ENCODE results near the gene ZNF304. TPM values are rescaled to one million over a fixed set of nuclear protein-coding genes. Genes with fewer than 3 reads are reported as not detected.

Gene ZNF304
- total RNA-seq = 5.7 and 7.4 TPM in 2 replicates

DNA sequence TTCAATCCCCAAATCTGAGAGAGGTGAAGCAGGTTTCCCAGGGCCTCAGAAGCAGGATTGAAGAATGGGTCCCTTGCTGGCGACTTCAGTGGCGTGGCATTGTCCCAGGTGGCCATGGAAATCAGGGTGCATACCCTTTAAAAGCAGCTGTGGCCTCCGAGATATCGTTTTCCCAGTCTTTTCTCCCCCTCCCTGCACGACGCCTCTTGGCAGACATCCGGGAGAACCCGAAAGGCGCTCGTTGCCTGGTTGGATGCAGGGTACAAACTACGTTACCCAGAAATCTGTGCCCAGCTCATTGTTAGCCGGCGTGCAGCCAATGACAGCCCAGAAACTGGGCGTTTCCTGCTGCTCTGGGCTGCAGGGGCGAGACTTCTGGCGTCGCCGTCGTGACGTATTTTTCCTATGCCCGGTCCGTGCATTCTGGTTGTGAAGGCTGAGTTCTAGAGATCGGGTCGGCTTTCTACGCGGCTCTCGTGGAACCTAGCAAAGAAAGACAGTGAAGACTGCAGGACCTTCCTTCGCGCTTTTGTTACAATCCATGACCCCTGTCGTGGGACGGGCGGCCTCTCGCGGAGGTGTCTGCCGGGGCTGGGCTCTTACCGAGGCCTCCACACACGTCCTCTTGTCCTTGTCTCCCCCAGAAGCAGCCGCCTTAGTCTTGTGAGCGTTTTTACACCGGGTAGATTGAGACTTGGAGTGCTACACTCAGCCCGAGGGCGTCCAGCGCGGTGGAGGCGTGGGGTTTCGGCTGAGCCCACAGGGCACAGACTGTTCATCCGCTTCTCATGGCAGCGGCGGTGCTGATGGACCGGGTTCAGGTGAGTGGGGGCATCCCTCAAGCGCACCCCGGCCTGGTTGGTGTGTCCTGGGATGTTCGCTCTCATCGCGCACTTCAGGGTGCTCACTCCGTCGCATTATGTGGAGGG lies at the start of gene ZNF304:
Gene ZNF304, plus strand, starts transcription at position 395 of the 929 bp plus-strand sequence. Its CDS starts 394 bp downstream, at position 789.

DNA sequence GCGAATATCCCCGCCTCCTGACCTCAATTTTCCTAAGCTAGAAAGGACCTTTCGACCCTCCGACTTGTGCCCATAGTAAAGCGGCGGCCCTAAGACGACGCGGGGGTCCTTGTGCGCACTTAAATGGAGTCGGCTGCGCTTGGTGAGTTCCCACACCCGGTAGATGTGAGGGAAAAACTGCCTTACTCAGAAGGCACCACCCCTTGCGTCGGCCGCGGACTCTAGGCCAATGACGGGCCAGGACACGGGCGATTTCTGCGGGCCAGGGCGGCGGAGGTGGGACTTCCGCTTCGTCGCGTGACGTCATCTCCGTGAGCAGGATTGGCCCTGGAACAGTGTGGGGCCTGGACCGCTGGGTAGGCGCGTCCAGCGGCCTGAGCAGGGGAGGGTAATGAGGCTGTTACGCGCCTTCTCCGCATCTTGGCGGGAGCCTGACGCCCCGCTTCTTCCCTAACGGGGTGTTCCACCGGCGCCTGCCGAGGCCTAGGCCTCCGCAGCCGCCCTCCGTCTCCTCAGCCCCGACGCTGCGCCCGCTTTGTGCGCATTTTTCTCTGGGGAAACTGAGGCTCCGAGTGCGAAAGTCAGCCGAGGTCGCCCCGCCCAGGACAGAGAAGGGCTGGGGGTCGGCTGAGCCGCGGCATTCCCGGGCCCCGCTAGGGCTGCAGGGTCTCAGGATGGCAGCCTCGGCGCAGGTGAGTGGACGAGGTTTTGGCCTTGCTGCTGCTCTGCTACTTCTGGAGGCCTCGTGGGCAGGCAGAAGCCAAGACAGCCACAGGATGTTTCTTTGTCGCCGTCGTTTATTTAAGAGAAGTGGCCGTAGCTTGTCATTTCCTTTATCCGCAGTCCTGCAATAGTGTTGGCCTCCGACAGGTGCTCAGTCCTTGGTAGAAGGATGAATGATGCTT lies 30.6 kb upstream of the ZNF304 start, which contains the start of gene ZNF543:
Gene ZNF543, plus strand, starts transcription at position 293 of the 905 bp plus-strand sequence. Its CDS starts 382 bp downstream, at position 675.

DNA sequence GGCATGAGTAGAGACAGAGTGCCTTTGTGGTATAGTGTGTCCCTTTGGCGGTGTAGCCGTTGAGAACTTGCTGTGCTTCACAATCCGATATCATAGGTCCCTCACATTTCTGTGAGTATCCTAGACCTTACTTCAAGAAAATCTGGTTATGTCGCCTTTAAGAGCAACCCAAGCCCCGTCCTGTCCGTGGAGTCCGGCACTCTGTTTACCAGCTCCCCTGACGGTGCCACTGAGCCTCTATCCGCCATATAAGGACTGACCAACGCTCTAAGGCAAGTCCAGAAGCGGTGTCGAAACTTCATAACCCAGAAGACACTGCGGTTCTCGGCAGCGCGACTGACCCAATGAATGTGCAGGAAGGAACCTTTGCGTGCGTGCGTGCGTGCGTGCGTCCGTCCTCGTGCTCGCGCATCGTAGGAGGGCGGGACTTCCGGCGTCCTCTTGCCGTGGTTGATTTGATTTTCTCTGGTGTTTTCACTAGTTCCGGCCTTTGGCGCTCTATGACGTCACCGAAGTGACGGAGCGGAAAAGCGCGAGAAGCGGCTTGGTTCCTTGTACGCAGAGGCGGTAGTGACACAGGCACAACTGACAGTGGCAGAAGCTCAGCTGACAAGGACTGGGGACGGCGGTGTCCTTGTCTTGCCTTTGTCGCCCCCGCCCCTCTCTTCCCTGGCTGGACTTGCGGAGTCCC lies 12.1 kb downstream of the ZNF304 start, which contains the start of the genes TRAPPC2B and ZNF547:
Gene TRAPPC2B, plus strand, starts transcription at position 555 of the 691 bp plus-strand sequence. CDS start 1,283 bp downstream, outside the sequence.
Gene ZNF547, plus strand, starts transcription at position 555 of the 691 bp plus-strand sequence. CDS start 5,005 bp downstream, outside the sequence.

DNA sequence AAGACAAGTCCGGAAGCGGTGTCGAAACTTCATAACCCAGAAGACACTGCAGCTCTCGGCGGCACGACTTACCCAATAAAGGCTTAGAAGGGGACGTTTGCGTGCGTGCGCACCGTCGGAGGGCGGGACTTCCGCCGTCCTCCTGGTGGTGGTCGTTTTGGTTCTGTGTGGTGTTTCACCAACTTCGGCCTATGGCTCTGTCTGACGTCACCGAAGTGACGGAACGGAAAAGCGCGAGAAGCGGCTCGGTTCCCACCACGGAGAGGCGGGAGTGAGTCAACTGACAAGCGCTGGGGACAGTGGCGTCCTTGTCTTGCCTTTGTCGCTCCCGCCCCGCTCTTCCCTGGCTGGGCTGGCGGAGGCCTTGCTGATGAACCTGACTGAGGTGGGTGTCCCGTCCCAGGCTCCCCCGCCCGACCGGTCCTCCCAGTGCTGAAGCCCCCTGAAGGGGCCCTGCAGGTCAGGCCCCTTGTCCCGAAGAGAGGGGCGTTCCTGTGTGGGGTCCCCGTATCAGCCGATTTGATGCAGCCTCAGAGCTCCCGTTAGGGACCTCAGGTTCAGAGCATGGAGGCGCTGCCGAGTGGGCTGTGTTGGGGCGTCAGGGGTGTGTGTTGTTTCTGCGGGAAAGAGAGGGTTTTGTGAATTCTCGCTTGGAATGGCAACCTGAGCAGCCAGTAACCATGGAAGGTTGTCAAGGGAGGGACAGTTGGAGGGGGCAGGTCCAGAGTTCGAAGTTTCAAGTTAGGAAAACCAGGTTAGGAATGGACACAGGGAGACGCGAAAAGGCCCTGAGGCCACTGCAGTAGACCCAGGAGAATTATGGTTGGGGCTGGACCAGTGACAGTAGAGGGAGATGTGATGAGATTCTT lies 38.9 kb downstream of the ZNF304 start, which contains the start of gene ZNF548:
Gene ZNF548, plus strand, starts transcription at position 125 of the 869 bp plus-strand sequence. Its CDS starts 246 bp downstream, at position 371.

Other genes with a start within 250 kb of the ZNF304 start
- gene USP29, start 231.3 kb upstream of the ZNF304 start, total RNA-seq = not detected in 2 replicates
- gene ZIM3, start 206.1 kb upstream of the ZNF304 start, total RNA-seq = not detected in 2 replicates
- gene DUXA, start 183.8 kb upstream of the ZNF304 start, total RNA-seq = not detected in 2 replicates
- 24.2 and 31.3 TPM in 2 replicates for gene ZNF264, start 159.8 kb upstream of the ZNF304 start, total RNA-seq
- 0.62 and 1.3 TPM in 2 replicates for gene AURKC, start 120.2 kb upstream of the ZNF304 start, total RNA-seq
- 14.4 and 14.5 TPM in 2 replicates for gene ZNF805, start 110.6 kb upstream of the ZNF304 start, total RNA-seq
- 43.2 and 46.7 TPM in 2 replicates for gene ZNF460, start 70.8 kb upstream of the ZNF304 start, total RNA-seq
- 5.6 and 5.9 TPM in 2 replicates for gene ZNF543, start 30.8 kb upstream of the ZNF304 start, total RNA-seq
- 10.2 and 20.4 TPM in 2 replicates for gene TRAPPC2B, start 12.3 kb downstream of the ZNF304 start, total RNA-seq
- gene ZNF547, start 12.3 kb downstream of the ZNF304 start, total RNA-seq = 1.6 and 7.7 TPM in 2 replicates
- gene ZNF548, start 38.6 kb downstream of the ZNF304 start, total RNA-seq = 13.2 and 16.8 TPM in 2 replicates
- 4.2 and 5.2 TPM in 2 replicates for gene ZNF17, start 59.9 kb downstream of the ZNF304 start, total RNA-seq
- gene ZNF749, start 84.1 kb downstream of the ZNF304 start, total RNA-seq = 4.1 and 4.6 TPM in 2 replicates
- gene VN1R1, start 105.9 kb downstream of the ZNF304 start, total RNA-seq = 0.29 and 1.1 TPM in 2 replicates
- gene ZNF772, start 126.3 kb downstream of the ZNF304 start, total RNA-seq = 12.9 and 14.2 TPM in 2 replicates
- 8.7 and 16.9 TPM in 2 replicates for gene ZNF419, start 136.5 kb downstream of the ZNF304 start, total RNA-seq
- gene ZNF773, start 148.7 kb downstream of the ZNF304 start, total RNA-seq = 11.2 and 16.2 TPM in 2 replicates
- gene ZNF549, start 176.1 kb downstream of the ZNF304 start, total RNA-seq = 2.5 and 5.0 TPM in 2 replicates
- gene ZNF550, start 208.6 kb downstream of the ZNF304 start, total RNA-seq = 6.6 and 9.3 TPM in 2 replicates
- 2.5 and 2.6 TPM in 2 replicates for gene ZNF416, start 227.6 kb downstream of the ZNF304 start, total RNA-seq
- 3.9 and 9.7 TPM in 2 replicates for gene ZIK1, start 232.9 kb downstream of the ZNF304 start, total RNA-seq
- gene ZNF530, start 248.6 kb downstream of the ZNF304 start, total RNA-seq = 1.5 and 1.7 TPM in 2 replicates